SHP77 (cell line): ENCODE measurements around the gene ETS1.

ENCODE experiments used
- DNase-seq, 2 experiments: peaks; one replicate each; lab custom pipeline; 2025; lab: John Stamatoyannopoulos, UW

The ETS1 gene

DNA sequence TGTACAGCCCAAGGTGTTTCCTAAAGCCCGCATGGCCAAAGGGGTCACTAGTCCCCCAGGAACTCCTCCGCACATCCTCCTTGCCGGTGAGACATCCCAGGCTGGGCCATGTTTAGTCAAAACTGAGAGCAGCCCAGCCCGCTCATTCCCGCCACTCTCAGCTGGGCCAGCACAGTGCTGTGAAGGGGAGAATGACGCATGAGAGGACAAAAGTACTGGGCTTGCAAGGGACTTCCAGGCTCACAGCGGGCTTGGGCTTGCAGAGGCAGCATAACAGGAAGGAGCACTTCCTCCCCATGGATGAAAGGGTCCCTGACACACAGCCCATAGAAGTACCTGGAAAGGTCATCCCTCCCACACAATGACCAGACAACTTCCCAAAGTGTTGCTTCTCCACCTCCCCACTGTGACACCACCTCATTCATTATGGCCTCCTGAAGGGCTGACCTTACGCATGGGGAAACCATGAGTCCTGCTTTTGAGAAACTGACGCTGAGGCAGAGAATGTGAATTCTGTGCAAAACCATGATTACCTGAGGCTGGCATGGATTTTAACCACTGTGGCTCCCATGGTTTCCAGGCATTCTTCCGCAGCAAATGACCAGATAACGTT lies 19.1 kb downstream of the ETS1 start:
- no peak for DNase-seq

DNA sequence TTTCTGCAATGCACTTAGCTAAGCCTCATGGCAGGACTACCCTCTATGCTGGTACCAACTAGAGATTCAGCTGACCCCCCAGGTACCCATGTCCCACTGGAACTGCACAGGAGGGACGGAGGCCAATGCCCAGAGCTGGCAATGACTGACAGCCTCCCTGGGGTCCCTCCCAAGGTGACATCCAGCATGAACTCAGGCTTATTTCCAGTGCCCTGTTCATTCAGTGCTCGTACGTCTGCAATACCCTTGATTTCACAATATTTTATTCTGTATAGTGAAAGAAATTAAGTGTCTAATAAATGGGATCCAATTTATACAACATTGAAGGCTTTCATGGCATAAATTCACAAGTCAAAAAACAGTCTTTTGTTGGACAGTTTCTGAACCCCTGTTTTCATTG lies 20.2 kb downstream of the ETS1 start:
- no peak for DNase-seq

DNA sequence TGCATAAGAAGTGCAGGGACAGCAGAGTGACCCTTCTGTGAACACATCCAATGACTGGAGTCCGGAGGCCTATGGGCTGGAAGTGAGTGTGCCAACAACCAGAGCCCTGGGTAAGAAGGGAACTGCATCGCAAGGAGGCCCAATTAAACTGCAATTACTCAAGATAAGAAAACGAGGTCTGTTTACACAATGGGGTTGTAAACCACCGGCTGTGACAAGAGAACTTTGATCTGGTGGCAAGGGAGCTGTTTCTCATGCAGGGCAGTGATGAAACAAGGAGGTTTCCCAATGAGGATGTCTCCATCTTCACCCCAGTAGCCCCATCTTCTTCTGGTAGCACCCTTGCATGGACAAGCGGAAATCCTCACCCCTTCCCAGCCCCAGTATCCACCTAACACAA lies 21.5 kb downstream of the ETS1 start:
- no peak for DNase-seq

DNA sequence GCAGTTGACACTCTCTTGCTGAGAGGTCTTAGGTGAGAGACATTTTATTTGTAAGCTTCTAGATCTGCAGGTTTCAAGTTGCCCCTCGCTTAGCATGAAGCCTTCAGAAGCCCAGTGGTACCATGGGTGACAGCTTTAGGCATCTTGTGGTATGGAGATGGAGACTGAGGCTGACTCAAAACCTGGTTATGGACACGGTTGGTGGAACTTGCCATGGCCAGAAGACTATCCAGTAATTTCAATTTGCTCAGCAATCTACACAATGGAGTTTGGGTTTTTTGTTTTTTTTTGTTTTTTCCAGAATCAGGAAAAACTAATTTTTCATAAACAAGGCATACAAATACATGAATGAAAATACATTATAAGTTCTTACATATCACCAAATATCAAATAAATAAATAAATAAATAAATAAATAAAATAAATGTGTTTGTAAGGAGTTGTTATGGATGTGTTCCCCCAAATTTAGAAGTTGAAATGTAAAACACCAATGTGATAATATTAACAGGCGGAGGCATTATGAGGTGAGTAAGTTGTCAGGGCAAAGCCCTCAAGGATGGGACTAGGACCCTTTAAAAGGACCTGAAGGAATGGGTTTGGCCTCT lies 22.6 kb downstream of the ETS1 start:
- DNase-seq: no peak

DNA sequence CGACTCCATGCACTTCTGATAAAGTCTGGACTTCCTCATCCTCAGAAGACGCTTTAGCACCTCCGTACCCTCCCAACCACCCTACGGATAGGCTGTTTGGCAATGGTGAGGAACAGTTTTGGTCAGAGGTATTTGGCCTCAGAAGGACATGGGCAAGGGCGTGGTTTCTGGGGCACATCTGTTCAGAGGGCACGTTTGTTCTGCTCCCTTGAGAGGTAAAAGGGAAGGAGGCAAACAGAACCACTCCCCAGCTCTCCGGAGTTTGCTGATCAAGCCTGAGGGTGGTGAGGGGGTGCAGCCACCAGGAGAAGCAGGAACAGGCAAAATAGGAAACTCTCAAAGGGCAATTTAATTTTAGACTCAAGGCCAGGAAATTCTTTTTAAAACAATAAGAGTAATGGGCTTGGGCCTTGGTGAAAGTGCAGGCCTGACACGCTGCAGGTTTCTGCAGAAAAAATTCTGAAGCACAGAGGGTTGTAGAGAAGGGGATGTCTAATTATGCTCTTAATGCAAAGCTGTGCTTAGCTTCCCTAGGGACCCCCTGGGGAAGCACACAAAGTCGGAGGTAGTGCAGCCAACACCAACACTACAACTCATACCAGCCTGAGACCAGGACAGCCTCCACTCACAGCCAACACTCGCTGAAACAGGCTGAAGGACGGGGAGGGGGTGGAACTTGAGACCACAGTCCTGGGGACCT lies 23.3 kb downstream of the ETS1 start:
- no peak for DNase-seq

DNA sequence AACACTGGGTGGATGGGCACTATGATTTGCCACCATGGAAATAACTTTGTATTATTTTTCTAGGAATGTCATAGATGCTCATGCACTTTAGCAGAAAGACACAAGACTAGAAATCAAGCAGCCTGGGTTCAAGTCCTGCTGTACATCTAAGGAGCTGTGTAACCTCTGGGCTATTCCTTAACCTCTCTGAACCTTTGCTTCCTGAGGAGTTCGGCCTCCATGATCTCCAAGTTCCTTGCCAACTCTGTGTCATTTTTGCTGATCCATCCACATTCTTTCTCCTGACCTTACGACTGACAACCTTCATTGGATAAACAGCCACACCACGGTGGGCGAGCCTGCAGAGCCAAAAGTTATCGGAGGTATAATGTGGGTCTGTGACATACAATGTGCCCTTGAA lies 24.1 kb downstream of the ETS1 start:
- no peak for DNase-seq

DNA sequence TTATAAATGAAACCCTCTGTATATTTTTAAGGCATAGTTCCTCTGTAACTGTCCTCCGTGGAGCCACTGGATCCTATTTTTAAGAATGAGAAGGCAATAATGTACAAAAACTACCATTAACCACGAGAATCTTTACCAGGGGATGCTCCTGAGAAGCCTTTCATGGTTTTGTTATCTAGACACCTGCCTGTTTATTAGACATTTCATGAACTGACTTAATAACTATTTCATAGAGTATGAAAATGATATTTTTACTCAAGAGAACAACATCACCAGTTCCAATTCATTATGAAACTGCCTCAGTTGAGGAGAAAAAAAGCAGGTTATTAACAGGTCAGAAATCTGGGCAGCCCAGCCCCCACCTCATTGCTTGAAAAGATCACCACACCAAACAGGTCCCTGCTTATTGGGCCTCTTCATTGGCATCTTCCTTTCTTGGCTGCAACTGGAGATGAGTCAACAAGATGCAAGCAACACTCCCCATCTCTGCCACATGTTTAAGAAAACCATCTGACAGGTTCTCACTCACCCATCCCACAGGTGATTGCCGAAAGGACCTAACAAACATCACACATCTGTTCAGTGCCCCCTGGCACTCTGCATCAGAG lies 27.8 kb downstream of the ETS1 start:
- no peak for DNase-seq

DNA sequence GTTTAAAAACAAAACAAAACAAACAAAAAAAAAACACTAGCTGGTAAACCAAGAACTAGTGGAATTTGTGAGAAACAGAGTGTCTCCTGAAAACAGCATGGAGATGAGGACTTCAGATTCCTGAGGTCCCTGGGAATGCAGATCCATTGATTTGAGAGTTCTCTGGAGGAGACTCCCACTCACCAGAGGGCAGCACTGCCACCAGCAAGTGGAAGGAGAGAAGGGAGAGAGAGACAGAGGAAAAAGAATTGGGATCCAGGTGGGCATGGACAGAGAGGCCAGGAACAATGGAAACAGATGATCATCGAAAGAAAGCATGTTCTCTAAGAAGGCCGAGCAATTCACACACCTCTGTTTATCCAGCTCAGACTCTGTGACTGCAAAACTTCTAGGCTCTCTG lies 31.8 kb downstream of the ETS1 start:
- no peak for DNase-seq

DNA sequence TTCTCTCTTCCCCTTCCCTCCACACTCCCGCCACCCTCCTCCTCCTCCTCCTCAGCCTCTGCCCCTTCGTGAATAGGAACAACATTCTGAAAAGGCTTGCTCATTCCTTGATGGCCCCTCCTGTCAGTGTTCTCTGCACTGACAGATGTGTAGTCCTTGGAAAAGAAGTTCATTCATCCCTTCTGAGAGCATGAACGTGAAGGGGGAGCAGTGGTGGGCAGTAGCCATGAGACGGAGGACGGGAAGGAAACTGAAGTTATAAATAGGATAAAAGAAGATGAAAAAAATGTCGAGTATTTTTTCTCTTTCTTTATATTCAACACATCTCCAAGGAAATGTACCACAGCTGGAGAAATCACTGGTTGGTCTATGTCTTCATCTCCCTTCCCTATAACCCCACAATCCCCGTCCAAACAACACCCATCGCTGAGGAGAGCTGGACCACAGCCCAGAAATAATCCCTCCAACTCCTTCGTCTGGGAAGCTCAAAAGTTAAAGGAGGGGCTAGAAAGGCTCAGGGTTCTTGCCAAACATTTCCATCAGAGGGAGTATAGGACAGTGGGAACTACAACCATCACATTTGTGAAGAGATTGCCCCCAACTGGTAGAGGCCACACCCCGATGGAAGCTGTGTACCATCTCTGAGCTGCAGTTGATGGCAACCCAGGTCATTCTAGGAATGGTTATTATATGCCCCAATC lies 33.5 kb downstream of the ETS1 start:
- DNase-seq: peak in 1 of 2 experiments; percentile 9

DNA sequence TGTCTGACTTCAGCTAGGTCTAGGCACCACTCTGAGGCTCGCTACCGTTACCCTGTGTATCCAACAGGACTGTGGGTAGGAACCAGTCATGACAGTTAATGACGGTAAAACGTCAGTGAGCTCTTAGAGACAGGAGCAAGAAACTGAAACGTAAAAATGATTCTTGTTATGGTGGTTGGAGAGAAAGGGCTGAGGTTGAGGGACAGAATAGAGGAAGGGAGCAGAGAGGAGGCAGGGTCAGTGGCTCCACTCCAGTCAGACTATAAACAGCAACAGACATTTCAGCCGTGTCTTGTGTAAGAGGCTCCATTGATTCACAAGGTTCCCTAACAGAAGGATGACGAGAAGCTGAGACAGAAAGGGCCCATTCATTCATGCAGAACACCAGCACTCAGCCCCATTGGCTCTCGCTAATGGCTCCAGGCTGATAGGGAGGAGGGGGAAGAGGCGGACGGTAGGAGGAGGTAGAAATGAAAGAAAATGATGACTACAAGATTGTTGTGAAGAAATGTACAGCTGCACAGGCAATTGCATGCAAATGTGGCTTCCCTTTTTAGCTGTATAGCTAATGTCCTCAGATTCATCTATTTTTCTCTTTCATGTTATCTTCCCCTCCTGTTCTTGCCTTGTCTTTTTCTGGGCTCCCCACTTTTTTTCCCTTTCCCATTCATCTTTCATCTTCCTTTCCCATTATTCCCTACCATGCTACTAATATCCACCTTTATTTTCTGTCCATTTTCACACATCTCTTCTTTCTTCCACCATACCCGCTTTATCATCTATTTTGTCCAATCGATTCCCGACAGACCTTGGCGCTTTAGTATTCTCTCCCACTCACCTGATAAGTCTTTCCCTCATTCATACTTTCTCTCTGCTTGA lies 34.3 kb downstream of the ETS1 start:
- no peak for DNase-seq

DNA sequence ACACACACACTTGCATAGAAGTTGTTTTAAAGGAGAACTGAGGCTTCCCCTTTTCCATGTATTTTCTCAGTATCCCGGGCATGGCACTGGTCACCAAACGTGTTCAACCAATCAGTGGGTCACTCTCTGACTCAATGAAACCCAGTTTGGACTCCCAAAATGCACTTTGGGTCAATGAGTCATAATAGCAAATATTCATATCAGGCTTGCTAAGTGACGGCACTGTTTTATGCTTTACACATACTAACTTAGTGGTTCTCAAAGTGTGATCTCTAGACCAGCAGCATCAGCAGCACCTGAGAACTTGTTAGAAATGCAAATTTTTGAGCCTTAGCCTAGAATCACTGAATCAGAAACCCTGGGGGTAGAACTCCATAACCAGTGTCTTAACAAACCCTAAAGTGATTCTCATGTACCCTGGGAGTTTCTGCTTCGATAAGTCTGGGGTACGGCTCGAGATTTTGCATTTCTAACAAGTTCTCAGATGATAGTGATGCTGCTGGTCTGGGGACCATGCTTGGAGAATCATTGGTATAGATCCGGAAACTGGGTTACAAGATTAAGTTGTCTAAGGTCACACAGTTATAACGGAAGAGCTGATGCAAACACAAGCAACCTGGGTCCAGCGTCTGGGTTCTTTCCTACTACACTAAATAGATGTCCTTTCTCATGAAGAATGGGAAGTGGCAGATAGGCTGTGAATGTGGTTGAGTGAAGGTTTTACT lies 35.6 kb downstream of the ETS1 start:
- no peak for DNase-seq

DNA sequence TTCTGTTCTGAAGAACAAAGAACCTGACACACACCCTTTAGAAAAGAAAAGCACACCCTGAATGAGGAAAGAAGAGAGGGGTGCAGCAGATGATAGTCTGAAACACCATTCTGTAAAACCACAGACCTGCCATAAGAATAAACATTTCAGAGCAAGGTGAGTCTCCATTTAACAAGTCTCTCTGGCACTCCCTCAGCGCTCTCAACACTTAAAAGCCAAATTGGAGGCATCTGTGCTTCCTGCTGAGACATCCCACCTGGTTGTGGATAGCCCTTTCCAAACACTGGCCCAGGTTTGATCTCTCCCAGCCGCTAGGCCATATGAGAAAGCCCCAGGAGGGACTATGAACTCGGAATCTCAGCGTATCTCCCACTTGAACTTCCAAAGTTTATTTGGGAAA lies 36.3 kb downstream of the ETS1 start:
- DNase-seq: no peak

DNA sequence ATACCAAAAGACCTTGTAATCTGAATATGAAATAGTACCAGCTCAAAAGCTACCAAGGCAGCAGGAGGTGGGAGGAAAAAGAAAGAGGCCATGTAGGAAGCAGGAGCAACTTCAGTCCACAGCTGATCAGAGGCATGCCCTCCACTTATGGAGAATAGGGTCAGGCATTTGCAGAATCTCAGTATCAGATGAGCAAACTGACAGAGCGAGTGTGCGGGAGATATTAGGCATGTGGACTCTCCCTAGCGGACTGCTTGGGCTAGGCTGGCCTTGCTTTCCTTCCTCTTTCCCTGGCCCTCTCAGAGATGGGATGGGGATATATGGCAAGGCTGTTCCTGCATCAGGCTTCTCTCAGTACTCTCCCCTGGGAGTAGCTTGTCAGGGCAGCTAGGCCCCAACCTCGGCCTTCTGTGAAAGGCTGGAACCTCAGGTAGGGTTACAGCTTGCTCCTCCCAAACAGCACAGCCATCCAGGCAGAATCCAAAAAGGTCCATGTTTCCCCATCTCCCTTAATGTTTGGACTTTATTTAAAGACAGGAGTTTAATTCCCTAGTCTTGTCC lies 37.0 kb downstream of the ETS1 start:
- no peak for DNase-seq

DNA sequence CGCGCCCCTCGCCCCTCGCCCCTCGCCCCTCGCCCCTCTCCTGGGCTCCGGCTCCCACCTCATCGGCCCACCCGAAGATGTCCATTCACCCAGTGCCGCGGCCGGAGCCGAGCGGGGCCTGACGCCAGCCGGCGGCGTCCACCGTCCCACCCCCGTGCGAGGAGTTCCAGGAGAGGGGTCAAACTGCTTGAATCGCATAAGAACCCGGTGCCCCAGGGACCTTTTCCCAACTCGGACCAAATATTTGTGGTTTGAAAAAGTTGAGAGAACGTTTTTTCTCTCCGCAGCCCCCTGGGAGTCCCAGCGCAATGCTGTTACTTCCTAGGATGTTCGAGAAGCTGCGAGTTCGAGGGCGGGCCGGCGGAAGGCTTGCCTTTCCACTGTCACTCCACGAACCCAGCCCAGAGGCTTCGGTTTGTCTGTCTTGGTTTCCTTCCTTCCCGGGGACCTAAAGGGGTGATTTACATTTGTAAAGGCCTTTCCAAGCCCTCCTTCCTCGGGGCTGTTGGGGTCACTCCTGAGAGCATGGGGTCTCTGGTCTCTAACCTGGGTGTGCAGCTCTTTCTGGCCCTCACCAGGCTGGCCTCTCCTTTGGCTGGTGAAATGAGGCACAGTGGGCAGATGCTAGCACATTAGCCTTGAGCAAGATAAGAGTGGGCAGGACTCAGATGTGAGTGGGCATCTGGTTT lies 38.0 kb downstream of the ETS1 start:
- DNase-seq: no peak

DNA sequence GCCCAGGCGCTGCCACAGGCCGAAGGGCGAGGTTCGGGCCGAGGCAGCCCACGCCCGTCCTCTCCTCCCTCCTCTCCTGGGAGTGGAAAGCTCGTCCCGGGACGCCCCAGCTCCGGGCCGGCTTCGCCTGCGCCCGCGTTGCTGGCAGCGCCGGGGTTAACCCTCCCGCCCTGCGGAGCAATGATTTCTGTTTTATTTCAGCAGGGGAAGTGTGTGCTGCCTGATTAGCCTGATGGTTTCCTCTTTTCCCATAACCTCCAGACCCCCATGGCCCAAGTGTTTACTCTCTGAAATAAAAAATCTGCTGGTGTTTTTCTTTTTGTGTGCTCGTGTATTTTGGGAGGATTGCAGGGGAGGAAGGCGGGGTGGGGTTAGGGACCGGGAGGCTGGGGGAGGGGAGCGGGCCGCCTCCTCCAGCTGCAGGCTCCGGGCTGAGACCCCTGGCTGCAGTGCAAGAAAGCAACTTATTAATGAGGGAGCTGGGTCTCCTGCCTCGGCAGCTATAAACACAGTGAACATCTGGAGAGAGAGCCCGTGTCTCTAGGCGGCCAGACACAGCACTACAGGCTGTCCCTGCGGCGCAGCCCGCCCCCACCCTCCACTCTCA lies 38.6 kb downstream of the ETS1 start:
- DNase-seq: no peak

DNA sequence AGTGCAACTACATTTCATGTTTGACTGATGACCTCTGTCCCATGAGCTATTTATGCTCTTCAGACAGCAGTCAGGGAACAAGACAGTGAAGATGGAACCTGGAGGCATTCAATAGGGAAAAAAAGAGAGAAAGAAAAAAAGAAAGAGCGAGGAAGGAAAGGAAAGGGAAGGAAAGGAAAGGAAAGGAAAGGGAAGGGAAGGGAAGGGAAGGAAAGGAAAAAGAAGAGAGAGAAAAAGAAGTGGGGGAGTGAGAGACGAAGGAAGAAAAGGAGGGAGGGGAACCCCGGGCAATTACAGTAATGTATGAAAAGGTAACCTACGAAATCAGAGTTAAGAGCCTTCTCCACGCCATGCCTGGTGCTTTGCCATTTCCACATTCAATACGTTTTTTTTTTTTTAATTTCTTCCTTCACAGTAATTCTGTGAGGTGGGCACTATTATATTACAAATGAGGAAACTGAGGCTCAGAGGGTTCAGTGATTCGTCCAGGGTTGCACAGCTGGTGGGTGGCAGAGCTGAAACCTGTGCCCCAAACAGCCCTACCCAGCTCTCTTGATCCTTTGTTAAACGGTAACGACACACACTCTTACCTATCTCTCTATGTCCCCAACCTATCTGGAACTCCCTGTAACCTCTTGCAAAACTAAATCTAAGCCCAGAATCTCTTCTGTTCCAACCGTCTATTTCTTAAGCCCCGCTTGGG lies 39.3 kb downstream of the ETS1 start:
- no peak for DNase-seq

DNA sequence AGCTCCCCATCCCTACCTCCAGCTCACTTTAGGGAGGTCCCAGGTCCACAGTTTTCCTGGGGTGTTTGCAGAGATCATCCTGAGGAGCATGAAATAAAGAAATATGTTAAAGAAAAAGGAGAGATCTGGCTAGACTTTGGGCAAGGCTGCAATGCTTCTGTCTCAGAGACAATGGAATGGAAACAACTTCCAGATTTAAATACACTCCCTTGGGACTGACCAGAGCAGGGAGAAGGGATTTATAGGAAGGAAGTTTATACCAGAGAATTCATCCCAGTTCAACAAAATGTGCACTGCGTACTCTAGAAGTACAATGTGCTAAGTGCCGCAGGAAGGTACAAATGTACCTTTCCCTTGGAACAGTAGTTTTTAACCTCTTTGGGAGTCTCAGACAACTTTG lies 40.4 kb downstream of the ETS1 start:
- DNase-seq: no peak

DNA sequence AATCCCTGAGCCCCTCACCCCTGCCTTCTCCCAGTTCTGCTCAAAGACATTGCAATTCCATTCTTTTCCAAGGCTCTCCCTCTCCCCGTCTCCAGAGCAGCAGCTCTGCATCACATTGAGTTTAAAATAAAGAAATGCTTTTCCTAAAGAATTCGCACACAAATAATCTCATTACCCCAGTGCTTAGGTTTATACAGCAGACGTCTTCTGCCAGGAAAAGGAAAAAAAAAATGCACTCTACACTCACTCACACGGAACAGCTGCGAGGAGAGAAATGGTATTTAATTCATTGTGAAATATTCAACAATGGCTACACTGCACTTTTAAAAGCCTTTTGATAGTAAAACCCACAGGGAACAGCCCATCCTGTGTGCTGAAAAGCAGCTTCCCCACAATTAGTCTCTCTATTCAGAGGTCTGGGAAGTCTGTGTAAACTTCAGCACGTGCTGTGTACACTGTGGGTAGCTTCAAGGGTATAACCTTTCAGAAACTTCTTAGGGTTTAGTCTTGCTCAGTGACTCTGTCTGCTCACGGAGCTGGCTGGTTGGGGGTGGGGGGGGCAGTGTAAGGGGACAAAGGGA lies 42.8 kb downstream of the ETS1 start:
- DNase-seq: no peak

DNA sequence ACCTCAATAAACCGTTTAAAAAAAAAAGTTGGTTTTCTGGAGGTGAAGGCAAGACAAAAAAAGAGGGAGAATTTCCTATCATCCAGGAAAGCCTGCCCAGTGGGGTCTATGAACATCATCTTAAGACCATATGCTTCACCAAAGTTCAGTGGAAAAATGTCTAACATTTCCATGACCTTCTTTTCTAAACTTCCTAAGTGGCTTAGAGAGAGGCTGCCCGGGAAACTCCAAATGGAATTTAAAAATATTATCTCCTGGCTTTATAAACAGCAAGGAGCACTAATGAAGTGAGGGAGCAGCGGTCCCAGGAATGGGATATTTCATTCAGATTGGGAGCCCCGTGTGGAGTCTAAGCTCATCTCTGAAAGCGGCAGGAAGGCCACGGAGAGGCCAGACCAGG lies 46.9 kb downstream of the ETS1 start:
- no peak for DNase-seq
